GM19324 (cell line): ENCODE data around the gene FCF1.
"Not testable (repeated sequence)": the region's sequence is repeated elsewhere in the genome, so short reads cannot be mapped to it uniquely, and the experiment has no call there.

Experiments
- ATAC-seq: cut with Tn5 transposase; IDR thresholded peaks from one replicate; pipeline ENCODE4 v1.9.1; 2021; ENCODE audit warnings: mild to moderate bottlenecking, moderate library complexity; ENCODE audit not compliant: unreplicated experiment, low FRiP score

The FCF1 gene

GRCh38 chr14:74697976-74698375, 15.0 kb upstream of the FCF1 start:
- no peak for ATAC-seq

GRCh38 chr14:74698465-74698864, 14.5 kb upstream of the FCF1 start:
- ATAC-seq = no peak

- no peak for ATAC-seq
Measured at GRCh38 chr14:74702293-74702692, 10.7 kb upstream of the FCF1 start.

GRCh38 chr14:74703043-74703442, 9.9 kb upstream of the FCF1 start:
- no peak for ATAC-seq

- no peak for ATAC-seq
Measured at GRCh38 chr14:74704656-74705055, 8.3 kb upstream of the FCF1 start.

- no peak for ATAC-seq
Measured at GRCh38 chr14:74705613-74706500, 7.1 kb upstream of the FCF1 start.

- ATAC-seq = no peak
Measured at GRCh38 chr14:74710480-74710879, 2.5 kb upstream of the FCF1 start.

- no peak for ATAC-seq
Measured at GRCh38 chr14:74711651-74712050, 1.3 kb upstream of the FCF1 start.

GRCh38 chr14:74713395-74713735, 421 bp downstream of the FCF1 start:
- ATAC-seq = no peak

GRCh38 chr14:74720526-74720925, 7.6 kb downstream of the FCF1 start:
- ATAC-seq = no peak

- no peak for ATAC-seq
Measured at GRCh38 chr14:74723134-74723533, 10.2 kb downstream of the FCF1 start.

GRCh38 chr14:74732387-74732786, 19.4 kb downstream of the FCF1 start:
- no peak for ATAC-seq

- ATAC-seq = no peak
Measured at GRCh38 chr14:74733221-74733620, 20.3 kb downstream of the FCF1 start.

GRCh38 chr14:74735125-74735524, 22.2 kb downstream of the FCF1 start:
- ATAC-seq = no peak

GRCh38 chr14:74737753-74738325, 24.9 kb downstream of the FCF1 start:
- no peak for ATAC-seq

- no peak for ATAC-seq
Measured at GRCh38 chr14:74739293-74740030, 26.5 kb downstream of the FCF1 start.

- ATAC-seq = no peak
Measured at GRCh38 chr14:74747237-74747636, 34.3 kb downstream of the FCF1 start.

GRCh38 chr14:74754157-74754556, 41.2 kb downstream of the FCF1 start:
- no peak for ATAC-seq

- no peak for ATAC-seq
Measured at GRCh38 chr14:74754899-74755298, 42.0 kb downstream of the FCF1 start.

GRCh38 chr14:74756326-74756725, 43.4 kb downstream of the FCF1 start:
- ATAC-seq = no peak

GRCh38 chr14:74758505-74758904, 45.6 kb downstream of the FCF1 start:
- ATAC-seq = not testable (repeated sequence)
